Endothelial cell (in vitro differentiated cells): Measurements from ENCODE around the gene FGFBP3. TPM values are rescaled to one million over a fixed set of nuclear protein-coding genes. Genes with fewer than 3 reads are reported as not detected.
"Not testable (repeated sequence)": the region's sequence is repeated elsewhere in the genome, so short reads cannot be mapped to it uniquely, and the experiment has no call there.

ENCODE experiments used
- DNase-seq: peaks from one replicate; pipeline ENCODE4 v3.0.0; 2021; ENCODE audit warnings: low spot score
- H3K27ac Mint-ChIP-seq: one replicate; pipeline ENCODE4 v1.8.0; 2021; ENCODE audit warnings: mixed read lengths, inconsistent platforms; ENCODE audit not compliant: unreplicated experiment
- H3K27me3 Mint-ChIP-seq: one replicate; pipeline ENCODE4 v1.8.0; 2021; ENCODE audit warnings: mild to moderate bottlenecking, moderate library complexity, mixed read lengths, inconsistent platforms; ENCODE audit not compliant: unreplicated experiment
- H3K36me3 Mint-ChIP-seq: one replicate; pipeline ENCODE4 v1.8.0; 2021; ENCODE audit warnings: mild to moderate bottlenecking, low read depth, mixed read lengths, inconsistent platforms; ENCODE audit not compliant: unreplicated experiment
- H3K4me1 Mint-ChIP-seq: one replicate; pipeline ENCODE4 v1.8.0; 2021; ENCODE audit warnings: mild to moderate bottlenecking, mixed read lengths, inconsistent platforms; ENCODE audit not compliant: unreplicated experiment
- H3K4me3 Mint-ChIP-seq: one replicate; pipeline ENCODE4 v1.8.0; 2021; ENCODE audit warnings: mild to moderate bottlenecking, mixed read lengths, inconsistent platforms; ENCODE audit not compliant: unreplicated experiment
- H3K9me3 Mint-ChIP-seq: one replicate; pipeline ENCODE4 v1.8.0; 2021; ENCODE audit warnings: mixed read lengths, inconsistent platforms; ENCODE audit not compliant: unreplicated experiment
- CTCF ChIP-seq: fragments of 200-600 bp; sonication (generic); IDR thresholded peaks from one replicate; pipeline ENCODE4 v1.5.0; 2021; ENCODE audit warnings: antibody characterized with exemption; ENCODE audit not compliant: unreplicated experiment
- total RNA-seq: library from RNA; stranded (reverse); fragmentation: NEBNext Ultra II Directional; extraction: Animal tissue kit (Norgen Biotek cat#: 25700); gene quantifications from one replicate; pipeline ENCODE4 v1.2.1, GENCODE V29; 2021; ENCODE audit not compliant: unreplicated experiment

Gene FGFBP3
- total RNA-seq, 1 donor from 2014 or later: 3.1 TPM

- H3K27ac Mint-ChIP-seq: peak overlapping the region; percentile 75
- H3K9me3 Mint-ChIP-seq: no peaks in the 10 kb centered on the region
- no peak for TF ChIP-seq CTCF
- no peaks in the 10 kb centered on the region for H3K36me3 Mint-ChIP-seq
- H3K27me3 Mint-ChIP-seq: peaks cover 3% of the 10 kb centered on the region
- H3K4me1 Mint-ChIP-seq: peaks cover 5% of the 10 kb centered on the region
- H3K4me3 Mint-ChIP-seq: no peak overlapping the region
- no peak for DNase-seq
These were observed 7.3 kb downstream of the FGFBP3 start for GRCh38 chr10:91901784-91902677.

GRCh38 chr10:91897421-91897820 is 11.9 kb downstream of the FGFBP3 start:
- Mint-ChIP-seq H3K36me3 (peaks cover 3% of the 10 kb centered on the region), H3K4me1 (peaks cover 5% of the 10 kb centered on the region), H3K27ac (no peak overlapping the region), H3K9me3 (no peaks in the 10 kb centered on the region), H3K27me3 (peaks cover 1% of the 10 kb centered on the region), H3K4me3 (no peak overlapping the region)
- TF ChIP-seq CTCF: no peak
- DNase-seq: no peak

- Mint-ChIP-seq H3K9me3 (no peaks in the 10 kb centered on the region), H3K36me3 (peaks cover 3% of the 10 kb centered on the region), H3K4me1 (no peaks in the 10 kb centered on the region), H3K4me3 (no peak overlapping the region), H3K27ac (no peak overlapping the region), H3K27me3 (peaks cover 1% of the 10 kb centered on the region)
- DNase-seq: no peak
- no peak for TF ChIP-seq CTCF
These were observed 13.0 kb downstream of the FGFBP3 start for GRCh38 chr10:91896212-91896756.

GRCh38 chr10:91894261-91894685 is 15.0 kb downstream of the FGFBP3 start:
- H3K27me3 Mint-ChIP-seq, H3K36me3 Mint-ChIP-seq, H3K9me3 Mint-ChIP-seq, H3K4me3 Mint-ChIP-seq, H3K27ac Mint-ChIP-seq, DNase-seq, H3K4me1 Mint-ChIP-seq: not testable (repeated sequence)

- no peaks in the 10 kb centered on the region for H3K4me1 Mint-ChIP-seq
- peaks cover 3% of the 10 kb centered on the region for H3K36me3 Mint-ChIP-seq
- no peak overlapping the region for H3K27ac Mint-ChIP-seq
- no peak overlapping the region for H3K4me3 Mint-ChIP-seq
- no peaks in the 10 kb centered on the region for H3K9me3 Mint-ChIP-seq
- TF ChIP-seq CTCF: no peak
- no peak for DNase-seq
- H3K27me3 Mint-ChIP-seq: no peaks in the 10 kb centered on the region
These were observed 16.2 kb downstream of the FGFBP3 start for GRCh38 chr10:91893051-91893450.
